H54 (cell line): Measurements from ENCODE around the gene MS4A12.
"Not testable (repeated sequence)": the region's sequence is repeated elsewhere in the genome, so short reads cannot be mapped to it uniquely, and the experiment has no call there.

Experiments used
- DNase-seq: peaks from one replicate; pipeline ENCODE4 v3.0.0; 2011; ENCODE audit warnings: low spot score, mixed read lengths; ENCODE audit not compliant: insufficient read length
- FAIRE-seq: peaks from 3 replicates; lab custom pipeline; 2011; peaks lifted over from hg19 to GRCh38; lab: Jason Lieb, UNC
- POLR2A ChIP-seq: IDR thresholded peaks from 2 replicates; pipeline ENCODE4 v1.6.1; 2011; ENCODE audit warnings: low read depth, mild to moderate bottlenecking, low read length

MS4A12 gene

DNA sequence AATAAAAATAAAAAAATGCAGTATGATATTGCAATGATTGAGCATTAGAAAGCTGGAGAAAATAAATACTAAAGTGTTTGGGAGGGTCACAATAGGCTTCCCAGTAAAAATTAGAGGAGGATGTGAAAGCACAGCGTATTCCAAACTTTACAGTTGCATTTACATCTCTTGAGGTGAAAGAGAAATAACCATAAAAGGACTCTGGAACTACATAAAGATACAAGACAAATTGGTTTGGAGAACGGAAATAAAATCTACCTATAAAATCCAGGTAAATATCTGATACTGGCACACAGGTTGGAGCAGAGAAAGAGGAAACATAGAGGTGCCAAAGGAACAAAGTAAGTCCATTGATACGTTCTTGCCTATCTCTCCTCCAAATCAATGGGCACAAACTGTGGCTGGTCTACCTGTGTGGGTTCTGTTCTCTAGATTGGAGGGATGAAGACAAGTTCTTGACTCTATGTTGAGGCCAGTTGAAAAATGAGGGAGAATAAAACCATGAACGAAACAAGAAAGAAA is at the start of gene MS4A12:
Gene MS4A12 (plus strand): TSS at position 291 of the 522 bp plus-strand sequence. CDS start 4,541 bp downstream, outside the sequence.
- DNase-seq (no peak), FAIRE-seq (no peak)
- TF ChIP-seq POLR2A, result no peak

GRCh38 chr11:60447070-60447469 is 45.5 kb upstream of the MS4A12 start:
- no peak for TF ChIP-seq POLR2A
- no peak for DNase-seq
- no peak for FAIRE-seq

GRCh38 chr11:60447846-60448245 is 44.7 kb upstream of the MS4A12 start:
- DNase-seq, result no peak
- no peak for FAIRE-seq
- TF ChIP-seq POLR2A, result no peak

DNA sequence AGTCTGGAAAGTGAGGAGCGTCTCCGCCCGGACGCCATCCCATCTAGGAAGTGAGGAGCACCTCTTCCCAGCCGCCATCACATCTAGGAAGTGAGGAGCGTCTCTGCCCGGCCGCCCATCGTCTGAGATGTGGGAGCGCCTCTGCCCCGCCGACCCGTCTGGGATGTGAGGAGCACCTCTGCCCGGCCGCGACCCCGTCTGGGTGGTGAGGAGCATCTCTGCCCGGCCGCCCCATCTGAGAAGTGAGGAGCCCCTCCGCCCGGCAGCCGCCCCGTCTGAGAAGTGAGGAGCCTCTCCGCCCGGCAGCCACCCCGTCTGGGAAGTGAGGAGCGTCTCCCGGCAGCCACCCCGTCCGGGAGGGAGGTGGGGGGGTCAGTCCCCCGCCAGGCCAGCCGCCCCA is 41.4 kb upstream of the MS4A12 start:
- not testable (repeated sequence) for FAIRE-seq, DNase-seq

GRCh38 chr11:60454212-60454611 is 38.4 kb upstream of the MS4A12 start:
- FAIRE-seq (no peak), DNase-seq (no peak)
- TF ChIP-seq POLR2A, result no peak

DNA sequence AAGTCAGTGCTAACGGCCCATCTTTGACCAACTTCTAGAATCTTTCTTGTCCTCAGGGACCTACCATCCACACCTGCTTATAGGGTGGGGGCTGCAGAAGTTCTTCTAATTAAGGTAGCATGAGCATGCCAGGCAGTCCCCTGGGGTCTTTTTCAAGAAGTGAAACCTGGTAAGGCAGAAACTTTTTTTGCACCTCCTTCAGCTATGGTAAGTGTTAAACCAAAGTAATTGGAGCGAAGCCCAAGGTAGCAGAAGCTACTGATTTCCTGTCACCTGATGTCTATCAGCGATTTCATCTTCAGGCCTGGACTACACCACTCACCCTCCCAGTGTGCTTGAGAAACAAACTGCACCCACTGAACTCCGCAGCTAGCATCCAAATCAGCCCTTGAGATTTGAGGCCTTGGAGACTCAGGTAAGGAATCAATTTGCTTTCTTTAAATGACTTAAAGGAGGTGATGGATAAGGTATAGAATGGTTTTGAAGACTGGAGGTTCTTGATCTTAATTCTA is 37.0 kb upstream of the MS4A12 start, which contains the start of gene MS4A1:
Gene MS4A1 (plus strand): TSS at position 317 of the 512 bp plus-strand sequence. CDS start 6,528 bp downstream, outside the sequence.
- TF ChIP-seq POLR2A, result no peak
- FAIRE-seq (no peak), DNase-seq (no peak)

- no peak for FAIRE-seq
- no peak for DNase-seq
- TF ChIP-seq POLR2A, result no peak
Observed at GRCh38 chr11:60457576-60457975, 35.0 kb upstream of the MS4A12 start.

DNA sequence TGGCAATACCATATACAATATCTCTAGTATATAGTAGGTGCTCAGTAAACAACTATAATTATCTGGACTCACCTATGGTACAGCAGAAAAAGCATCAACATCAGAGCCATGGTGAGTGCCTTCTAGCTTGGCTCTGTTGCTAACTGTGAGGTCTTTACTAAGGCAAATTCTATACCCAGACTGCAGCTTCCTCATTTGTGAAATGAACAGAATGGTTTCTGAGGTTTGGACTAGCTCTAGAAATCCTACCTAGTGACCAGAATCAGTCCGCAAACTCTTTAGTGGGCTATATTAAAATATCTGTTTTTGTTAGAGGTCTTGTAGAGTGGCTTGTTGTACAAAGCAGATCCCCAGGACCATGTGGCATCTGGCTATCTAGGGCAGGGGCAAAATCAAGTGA is 33.2 kb upstream of the MS4A12 start:
- FAIRE-seq, result no peak
- DNase-seq, result no peak
- TF ChIP-seq POLR2A, result no peak

DNA sequence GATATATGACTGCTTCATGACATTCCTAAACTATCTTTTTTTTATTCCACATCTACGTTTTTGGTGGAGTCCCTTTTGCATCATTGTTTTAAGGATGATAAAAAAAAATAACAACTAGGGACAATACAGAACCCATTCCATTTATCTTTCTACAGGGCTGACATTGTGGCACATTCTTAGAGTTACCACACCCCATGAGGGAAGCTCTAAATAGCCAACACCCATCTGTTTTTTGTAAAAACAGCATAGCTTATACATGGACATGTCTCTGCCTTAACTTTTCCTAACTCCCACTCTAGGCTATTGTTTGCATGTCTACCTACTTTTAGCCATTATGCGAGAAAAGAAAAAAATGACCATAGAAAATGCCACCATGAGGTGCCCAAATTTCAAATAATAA is 23.7 kb upstream of the MS4A12 start:
- FAIRE-seq, result no peak
- TF ChIP-seq POLR2A, result no peak
- no peak for DNase-seq

DNA sequence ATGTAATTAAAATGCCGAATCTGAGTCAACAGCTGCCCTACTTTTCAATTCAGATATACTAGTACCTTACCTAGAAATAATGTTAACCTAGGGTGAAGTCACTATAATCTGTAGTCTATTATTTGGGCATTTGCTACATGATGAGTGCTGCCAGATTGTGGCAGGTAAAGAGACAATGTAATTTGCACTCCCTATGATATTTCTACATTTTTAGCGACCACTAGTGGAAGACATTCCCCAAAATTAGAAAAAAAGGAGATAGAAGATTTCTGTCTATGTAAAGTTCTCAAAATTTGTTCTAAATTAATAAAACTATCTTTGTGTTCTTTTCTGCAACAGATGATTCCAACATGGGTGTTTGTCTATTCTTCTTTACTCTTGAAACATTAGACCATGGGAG is 22.9 kb upstream of the MS4A12 start:
- DNase-seq (no peak), FAIRE-seq (no peak)
- no peak for TF ChIP-seq POLR2A

GRCh38 chr11:60477035-60477445 is 15.5 kb upstream of the MS4A12 start:
- TF ChIP-seq POLR2A, result no peak
- FAIRE-seq, result no peak
- no peak for DNase-seq

- no peak for TF ChIP-seq POLR2A
- DNase-seq, result no peak
- FAIRE-seq, result no peak
Observed at GRCh38 chr11:60482361-60482760, 10.2 kb upstream of the MS4A12 start.

GRCh38 chr11:60485987-60486386 is 6.6 kb upstream of the MS4A12 start:
- DNase-seq (no peak), FAIRE-seq (no peak)
- no peak for TF ChIP-seq POLR2A

GRCh38 chr11:60493454-60493853 is 876 bp downstream of the MS4A12 start:
- no peak for TF ChIP-seq POLR2A
- FAIRE-seq, result no peak
- no peak for DNase-seq

DNA sequence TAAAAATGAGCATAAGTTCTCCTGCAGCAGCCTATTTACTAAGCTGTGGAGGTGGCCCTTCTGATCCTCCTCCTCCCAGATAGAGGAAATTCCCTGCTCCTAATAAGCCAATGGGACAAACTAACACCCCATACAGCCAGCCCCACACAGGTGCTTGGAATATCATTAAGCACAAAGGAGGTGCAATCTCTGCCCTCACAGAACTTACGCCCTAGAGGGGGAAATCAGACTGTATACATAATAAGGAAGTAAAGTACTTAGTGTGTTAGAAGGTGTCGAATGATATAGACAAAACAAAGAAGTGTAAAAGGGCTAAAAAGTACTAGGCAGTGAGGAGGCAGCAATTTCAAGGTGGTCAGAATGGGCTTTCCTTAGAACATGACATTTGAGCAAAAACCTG is 5.8 kb downstream of the MS4A12 start:
- no peak for TF ChIP-seq POLR2A
- no peak for FAIRE-seq
- DNase-seq, result no peak
